Common myeloid progenitor, CD34-positive (primary cell): Measurements from ENCODE around the gene RBM25.
"Not testable (repeated sequence)": the region's sequence is repeated elsewhere in the genome, so short reads cannot be mapped to it uniquely, and the experiment has no call there.

Source experiments
- CTCF ChIA-PET: fragments of 350-600 bp; sonication (Branson Sonifier 250); formaldehyde crosslinking; loops from one replicate; lab custom pipeline; 2021; ENCODE audit warnings: antibody characterized with exemption; lab: Charles Lee
- POLR2A ChIA-PET: fragments of 350-600 bp; sonication (Branson Sonifier 250); formaldehyde crosslinking; loops from one replicate; lab custom pipeline; 2021; ENCODE audit warnings: antibody characterized with exemption; lab: Charles Lee
- DNase-seq, 3 donors: peaks; one replicate each; pipeline versions ENCODE4 v3.0.0 to v3.0.0-alpha.2; 2013
- H3K27ac ChIP-seq, 2 experiments: 1 replicate in 1 of 2; 2 replicates in 1 of 2; pipeline ENCODE4 v1.7.0; 2013; ENCODE audit warnings: inconsistent platforms in 2 of 2, low read length in 2 of 2, mild to moderate bottlenecking in 2 of 2, low read depth in 1 of 2, moderate library complexity in 1 of 2; ENCODE audit not compliant: severe bottlenecking in 2 of 2, insufficient read depth in 1 of 2, poor library complexity in 1 of 2
- H3K27me3 ChIP-seq, 5 experiments: replicated peaks in 2 of 5; 1 replicate in 3 of 5; 2 replicates in 2 of 5; pipeline versions ENCODE4 v1.6.1 to v1.7.0; 2013; ENCODE audit warnings: low read length in 4 of 5, mild to moderate bottlenecking in 2 of 5, moderate library complexity in 2 of 5, inconsistent platforms in 1 of 5; ENCODE audit not compliant: insufficient read depth in 5 of 5, control insufficient read depth in 4 of 5
- H3K36me3 ChIP-seq, 4 experiments: 1 replicate in 2 of 4; 2 replicates in 2 of 4; pipeline versions ENCODE4 v1.6.1 to v1.7.0; 2013; ENCODE audit warnings: low read length in 3 of 4, control low read depth in 1 of 4, mild to moderate bottlenecking in 1 of 4; ENCODE audit not compliant: control insufficient read depth in 4 of 4, insufficient read depth in 4 of 4
- H3K4me1 ChIP-seq, 4 experiments: 1 replicate in 3 of 4; 2 replicates in 1 of 4; pipeline versions ENCODE4 v1.6.1 to v1.7.1; 2013; ENCODE audit warnings: low read length in 3 of 4, mild to moderate bottlenecking in 3 of 4, control low read depth in 1 of 4, inconsistent platforms in 1 of 4, moderate library complexity in 1 of 4; ENCODE audit not compliant: control insufficient read depth in 4 of 4, insufficient read depth in 4 of 4; ENCODE audit errors: control extremely low read depth in 1 of 4
- H3K4me3 ChIP-seq, 7 experiments: 1 replicate in 4 of 7; 2 replicates in 3 of 7; pipeline versions ENCODE4 v1.5.1 to v1.7.0; 2013; ENCODE audit warnings: mild to moderate bottlenecking in 7 of 7, low read length in 6 of 7, moderate library complexity in 6 of 7, inconsistent platforms in 2 of 7, low read depth in 2 of 7, control low read depth in 1 of 7; ENCODE audit not compliant: insufficient read depth in 4 of 7, control insufficient read depth in 1 of 7; ENCODE audit errors: extremely low read depth in 1 of 7
- H3K9me3 ChIP-seq, 5 experiments: 1 replicate in 4 of 5; 2 replicates in 1 of 5; pipeline versions ENCODE4 v1.6.1 to v1.7.1; 2013; ENCODE audit warnings: low read length in 4 of 5, mild to moderate bottlenecking in 2 of 5, inconsistent platforms in 1 of 5, low read depth in 1 of 5, moderate library complexity in 1 of 5; ENCODE audit not compliant: control insufficient read depth in 4 of 5, insufficient read depth in 2 of 5; ENCODE audit errors: control extremely low read depth in 1 of 5
- WGBS: methylation state at CpG from one replicate; pipeline ENCODE4 v1.1.5; 2013; ENCODE audit not compliant: insufficient coverage; 5-methylcytosine and 5-hydroxymethylcytosine counted together

The RBM25 gene

DNA sequence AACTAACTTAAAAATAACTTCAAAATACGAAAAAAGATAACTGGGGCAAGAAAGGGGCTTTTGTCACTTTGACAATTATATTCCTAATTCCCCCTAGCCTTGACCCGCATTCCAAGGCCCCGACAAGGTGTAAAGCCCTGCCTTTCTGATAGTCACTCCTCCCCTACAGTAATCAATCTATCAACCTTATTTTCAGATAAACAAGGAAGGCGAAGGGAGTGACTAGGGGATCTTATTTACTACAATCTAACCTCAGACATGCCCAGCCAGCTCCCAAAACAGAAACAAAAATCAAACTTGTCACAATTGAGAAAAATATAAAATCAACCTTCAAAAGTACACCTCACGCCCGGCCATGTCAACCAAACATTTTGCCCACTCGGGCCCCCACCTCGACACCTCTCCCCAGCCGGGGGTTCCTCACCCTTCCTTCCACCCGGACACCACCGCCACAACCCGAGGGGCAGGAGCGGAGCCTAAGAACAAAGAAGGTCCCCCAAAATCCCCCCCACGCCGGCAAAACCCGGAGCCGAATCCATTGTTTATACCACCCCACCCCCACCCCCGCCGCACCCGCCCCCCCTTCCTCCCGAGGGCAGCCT, 32.0 kb upstream of the RBM25 start:
- 18% methylated on average over 4 of the region's 21 CpGs for WGBS
- Histone ChIP-seq H3K36me3 (peaks cover 5 to 25% (median 18%) of the 10 kb centered on the region in 4 experiments), H3K9me3 (no peaks in the 10 kb centered on the region), H3K27ac (peak overlapping the region; percentile 15 to 79), H3K4me3 (peak overlapping the region; percentile 72 to 97 (median 92)), H3K4me1 (peaks cover 8 to 21% (median 11%) of the 10 kb centered on the region in 4 experiments), H3K27me3 (no peaks in the 10 kb centered on the region)
- ChIA-PET POLR2A (interaction anchor here (0.6 to 0.9 kb wide), 2 partner anchors 32 to 126 kb away, joined by 3 read pairs; partner anchors contain the start of gene RBM25), CTCF (interaction anchor here (1.1 to 1.3 kb wide), 2 partner anchors 22 to 110 kb away, joined by 3 read pairs; partner anchors contain the start of gene PSEN1)
- DNase-seq: peak in 1 of 3 donors; percentile 2

DNA sequence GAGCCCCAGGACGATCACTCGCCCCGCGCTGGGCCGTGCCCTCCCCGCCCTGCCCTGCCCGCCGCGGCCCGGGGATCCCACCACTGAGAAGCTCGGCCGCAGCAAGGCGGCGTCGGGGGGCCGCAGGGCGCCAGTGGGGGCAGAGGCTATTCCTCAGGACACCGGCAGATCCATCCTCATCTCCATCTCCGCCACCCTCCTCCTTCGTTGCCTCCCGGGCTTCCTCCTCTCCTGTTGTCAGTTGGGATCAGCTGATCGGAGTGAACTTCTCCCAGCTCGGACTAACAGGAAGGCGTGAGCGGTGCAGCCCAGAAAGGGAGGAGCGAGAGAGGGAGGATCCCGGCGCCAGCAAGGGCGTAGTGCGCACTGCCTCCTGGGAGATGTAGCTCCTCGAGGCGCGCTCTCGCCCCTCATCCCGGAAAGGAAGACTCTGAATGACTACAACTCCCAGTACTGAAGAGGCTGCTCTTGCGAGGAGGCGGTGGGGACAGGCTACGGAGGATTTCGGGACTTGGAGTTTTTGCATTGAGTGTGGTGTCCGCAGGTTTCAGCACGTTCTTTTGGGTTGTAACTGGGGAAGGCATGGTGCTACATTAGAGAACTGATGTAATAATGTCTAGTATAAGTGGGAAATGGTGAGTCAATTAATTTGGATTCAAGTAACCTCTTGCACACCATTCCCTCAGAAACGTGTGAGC, 31.3 kb upstream of the RBM25 start, which contains the start of gene ZFYVE1:
TSS of gene ZFYVE1 (minus strand) at position 262 of the 698 bp plus-strand sequence. CDS start 2,598 bp downstream, outside the sequence.
- Histone ChIP-seq H3K4me1 (peaks cover 8 to 21% (median 11%) of the 10 kb centered on the region in 4 experiments), H3K9me3 (no peaks in the 10 kb centered on the region), H3K27ac (peak within 1 kb of the TSS; percentile 46 to 79), H3K36me3 (peaks cover 5 to 22% (median 16%) of the 10 kb centered on the region in 4 experiments), H3K27me3 (no peaks in the 10 kb centered on the region), H3K4me3 (peak within 1 kb of the TSS; percentile 72 to 97 (median 92))
- ChIA-PET POLR2A (interaction anchor here (0.9 kb wide), 1 partner anchor 31 kb away, joined by 3 read pairs; the partner anchor contains the start of gene RBM25), CTCF (interaction anchor here (1.1 to 1.3 kb wide), 4 partner anchors 15 to 32 kb away, joined by 3 to 4 read pairs (median 3); partner anchors contain the start of gene RBM25)
- 0% methylated on average over 23 of the region's 42 CpGs for WGBS
- DNase-seq: peak; percentile 95 to 97 (median 96)

DNA sequence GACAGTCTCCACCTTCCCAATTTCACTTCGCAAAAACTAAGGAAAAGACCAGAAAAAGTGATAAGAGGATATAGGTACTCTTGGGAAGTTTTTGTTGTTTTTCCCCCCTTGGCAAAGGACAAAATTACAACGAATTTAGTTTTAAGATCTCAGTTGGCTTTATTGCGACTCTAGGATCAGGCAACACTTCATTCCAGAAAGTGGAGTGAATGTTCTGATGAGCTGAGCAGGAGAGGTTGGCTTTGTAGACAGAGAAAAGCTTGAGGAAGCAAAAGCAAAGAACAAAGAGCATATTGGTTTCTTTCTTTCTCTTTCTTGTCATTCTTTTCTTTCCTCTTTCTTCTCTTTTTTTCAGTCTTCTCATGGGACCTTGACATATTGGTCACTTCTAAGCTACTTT, 30.8 kb upstream of the RBM25 start:
- Histone ChIP-seq H3K36me3 (peaks cover 5 to 16% (median 12%) of the 10 kb centered on the region in 4 experiments), H3K9me3 (no peaks in the 10 kb centered on the region), H3K4me3 (peak overlapping the region in 6 of 7 experiments; percentile 72 to 97 (median 92)), H3K27ac (no peak overlapping the region), H3K27me3 (no peaks in the 10 kb centered on the region), H3K4me1 (peaks cover 8 to 21% (median 11%) of the 10 kb centered on the region in 4 experiments)
- CTCF ChIA-PET: interaction anchor here (1.1 to 1.3 kb wide), 4 partner anchors 15 to 31 kb away, joined by 3 to 4 read pairs (median 3); partner anchors contain the start of gene RBM25
- WGBS: no CpG with 5 or more reads among the region's 3 CpGs
- no peak for DNase-seq
- POLR2A ChIA-PET: interaction anchor here (0.9 kb wide), 1 partner anchor 31 kb away, joined by 3 read pairs; the partner anchor contains the start of gene RBM25

DNA sequence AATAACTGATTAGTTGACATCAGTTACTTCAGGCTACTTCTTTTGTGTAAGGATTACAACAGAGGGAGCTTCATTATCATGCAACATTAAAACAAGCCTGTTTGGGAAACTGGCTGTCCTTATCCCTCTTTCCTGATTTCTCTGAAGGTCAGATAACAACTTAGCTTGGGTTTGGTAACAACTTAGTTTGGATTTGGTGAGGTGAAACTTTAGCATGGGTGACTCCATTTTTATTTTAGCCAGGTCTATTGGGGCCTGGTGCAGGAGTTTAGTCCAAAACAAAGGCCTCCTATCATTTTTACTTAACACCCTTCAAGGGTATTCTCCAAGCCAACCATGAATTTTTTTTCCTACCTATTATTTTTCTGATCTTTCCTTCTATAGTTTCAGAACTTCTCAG, 30.4 kb upstream of the RBM25 start:
- Histone ChIP-seq H3K4me3 (no peak overlapping the region), H3K9me3 (no peaks in the 10 kb centered on the region), H3K27me3 (no peaks in the 10 kb centered on the region), H3K4me1 (peaks cover 8 to 21% (median 11%) of the 10 kb centered on the region in 4 experiments), H3K27ac (no peak overlapping the region), H3K36me3 (peaks cover 4 to 14% (median 9%) of the 10 kb centered on the region in 4 experiments)
- POLR2A ChIA-PET: no interaction called here
- CTCF ChIA-PET: interaction anchor here (1.1 to 1.3 kb wide), 4 partner anchors 14 to 31 kb away, joined by 3 to 4 read pairs (median 3); partner anchors contain the start of gene RBM25
- DNase-seq: no peak

DNA sequence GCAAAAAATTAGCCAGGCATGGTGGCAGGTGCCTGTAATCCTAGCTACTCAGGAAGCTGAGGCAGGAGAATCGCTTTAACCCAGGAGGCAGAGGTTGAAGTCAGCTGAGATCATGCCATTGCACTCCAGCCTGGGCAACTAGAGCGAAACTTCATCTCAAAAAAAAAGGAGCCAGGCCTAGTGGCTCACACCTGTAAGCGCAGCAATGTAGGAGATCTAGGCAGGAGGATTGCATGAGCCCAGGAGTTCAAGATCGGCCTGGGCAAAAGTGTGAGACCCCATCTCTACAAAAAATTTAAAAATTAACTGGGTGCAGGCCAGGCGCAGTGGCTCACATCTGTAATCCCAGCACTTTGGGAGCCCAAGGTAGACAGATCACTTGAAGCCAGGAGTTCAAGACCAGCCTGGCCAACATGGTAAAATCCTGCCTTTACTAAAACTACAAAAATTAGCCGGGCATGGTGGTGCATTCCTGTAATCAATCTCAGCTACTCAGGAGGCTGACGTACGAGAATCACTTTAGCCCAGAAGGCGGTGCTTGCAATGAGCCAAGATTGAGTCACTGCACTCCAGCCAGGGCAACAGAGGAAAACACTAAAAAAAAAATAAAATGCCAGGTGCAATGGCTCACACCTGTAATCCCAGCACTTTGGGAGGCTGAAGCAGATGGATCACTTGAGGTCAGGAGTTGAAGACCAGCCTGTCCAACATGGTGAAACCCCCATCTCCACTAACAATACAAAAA, 21.5 kb upstream of the RBM25 start:
- POLR2A ChIA-PET, H3K27me3 ChIP-seq, H3K4me1 ChIP-seq, H3K4me3 ChIP-seq, H3K9me3 ChIP-seq, CTCF ChIA-PET, H3K36me3 ChIP-seq, DNase-seq, H3K27ac ChIP-seq: not testable (repeated sequence)
- 97% methylated on average over 9 of the region's 9 CpGs for WGBS

DNA sequence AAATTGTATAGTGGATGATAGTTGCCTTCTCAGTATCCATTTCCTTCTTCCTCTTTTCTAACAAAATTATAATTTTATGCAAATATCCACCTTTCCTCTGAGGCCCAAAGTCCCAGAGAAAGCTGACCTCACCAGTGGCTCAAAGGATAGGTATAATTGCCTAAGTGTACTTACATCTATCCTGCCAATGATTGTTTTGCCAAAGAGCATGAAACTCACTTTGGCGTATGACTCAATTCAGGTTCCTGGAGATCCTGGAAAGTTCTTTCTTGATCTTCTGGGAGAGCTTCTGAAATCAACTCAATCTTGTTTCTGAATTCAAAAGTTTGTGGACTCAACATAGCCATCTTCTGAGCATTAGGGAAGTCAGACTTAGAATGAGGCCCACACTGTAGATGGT, 10.5 kb upstream of the RBM25 start:
- CTCF ChIA-PET: interaction anchor here (0.9 to 2.0 kb wide), 3 partner anchors 11 to 21 kb away, joined by 3 to 6 read pairs (median 3); partner anchors contain the start of gene ZFYVE1
- Histone ChIP-seq H3K27ac (no peak overlapping the region), H3K4me1 (no peaks in the 10 kb centered on the region), H3K9me3 (no peaks in the 10 kb centered on the region), H3K4me3 (no peak overlapping the region), H3K36me3 (no peaks in the 10 kb centered on the region), H3K27me3 (no peaks in the 10 kb centered on the region)
- WGBS: no CpG with 5 or more reads among the region's 1 CpG
- POLR2A ChIA-PET: no interaction called here
- DNase-seq: no peak
